ENCODE measurements around the gene EVC2.
"Not testable (repeated sequence)": the region's sequence is repeated elsewhere in the genome, so short reads cannot be mapped to it uniquely, and the experiment has no call there.

EVC2 gene

GRCh38 chr4:5615496-5616075 lies 92.8 kb downstream of the EVC2 start:
- H3K79me2 ChIP-seq (ENCODE audit: insufficient read depth, low read length), result no peaks in the 10 kb centered on the region
- no peak overlapping the region for H2AFZ ChIP-seq (ENCODE audit: low read length)
- H3K36me3 ChIP-seq (ENCODE audit: insufficient read depth, low read length), result no peaks in the 10 kb centered on the region
- no peaks in the 10 kb centered on the region for H3F3A ChIP-seq (ENCODE audit: low read depth)
- no peaks in the 10 kb centered on the region for H3K27me3 ChIP-seq (ENCODE audit: insufficient read depth, low read length, poor library complexity, severe bottlenecking)
- no peak overlapping the region for H3K9ac ChIP-seq (ENCODE audit: low read depth, low read length, poor library complexity, severe bottlenecking)
- no peaks in the 10 kb centered on the region for H3K4me1 ChIP-seq (ENCODE audit: insufficient read depth, low read length, poor library complexity, severe bottlenecking)
- no peaks in the 10 kb centered on the region for H3K9me3 ChIP-seq (ENCODE audit: insufficient read depth, low read depth, low read length)
- H3K4me2 ChIP-seq (ENCODE audit: low read depth, low read length, poor library complexity, severe bottlenecking), result no peak overlapping the region
- no peaks in the 10 kb centered on the region for H3K9me2 ChIP-seq (replicated peaks; ENCODE audit: low read depth, low read length)
- no peak overlapping the region for H3K4me3 ChIP-seq (ENCODE audit: low read length, poor library complexity, severe bottlenecking)
- no peaks in the 10 kb centered on the region for H4K20me1 ChIP-seq (ENCODE audit: insufficient read depth, low read length, poor library complexity, severe bottlenecking)
- TF ChIP-seq CTCF (conservative IDR thresholded peaks at IDR 0.05; ENCODE audit: low read length) (no peak), EZH2phosphoT487 (IDR thresholded peaks at IDR 0.05; ENCODE audit: borderline replicate concordance) (no peak)

- Histone ChIP-seq H3K36me3 (ENCODE audit: insufficient read depth, low read length) (no peaks in the 10 kb centered on the region), H3K4me1 (ENCODE audit: insufficient read depth, low read length, poor library complexity, severe bottlenecking) (no peaks in the 10 kb centered on the region), H3F3A (ENCODE audit: low read depth) (no peaks in the 10 kb centered on the region), H3K79me2 (ENCODE audit: insufficient read depth, low read length) (no peaks in the 10 kb centered on the region), H3K9me2 (replicated peaks; ENCODE audit: low read depth, low read length) (no peaks in the 10 kb centered on the region), H3K27me3 (ENCODE audit: insufficient read depth, low read length, poor library complexity, severe bottlenecking) (no peaks in the 10 kb centered on the region), H3K9me3 (ENCODE audit: insufficient read depth, low read depth, low read length) (no peaks in the 10 kb centered on the region), H4K20me1 (ENCODE audit: insufficient read depth, low read length, poor library complexity, severe bottlenecking) (no peaks in the 10 kb centered on the region), H3K4me3 (ENCODE audit: low read length, poor library complexity, severe bottlenecking) (no peak overlapping the region), H2AFZ (ENCODE audit: low read length) (no peak overlapping the region), H3K9ac (ENCODE audit: low read depth, low read length, poor library complexity, severe bottlenecking) (no peak overlapping the region), H3K4me2 (ENCODE audit: low read depth, low read length, poor library complexity, severe bottlenecking) (no peak overlapping the region)
- TF ChIP-seq CTCF (conservative IDR thresholded peaks at IDR 0.05; ENCODE audit: low read length) (no peak), EZH2phosphoT487 (IDR thresholded peaks at IDR 0.05; ENCODE audit: borderline replicate concordance) (no peak)
These were observed 96.6 kb downstream of the EVC2 start for GRCh38 chr4:5611750-5612149.

GRCh38 chr4:5609306-5610007 lies 98.9 kb downstream of the EVC2 start:
- Histone ChIP-seq H3K4me2 (ENCODE audit: low read depth, low read length, poor library complexity, severe bottlenecking) (no peak overlapping the region), H3K9me3 (ENCODE audit: insufficient read depth, low read depth, low read length) (no peaks in the 10 kb centered on the region), H3K9me2 (replicated peaks; ENCODE audit: low read depth, low read length) (no peaks in the 10 kb centered on the region), H3K4me1 (ENCODE audit: insufficient read depth, low read length, poor library complexity, severe bottlenecking) (no peaks in the 10 kb centered on the region), H3K27me3 (ENCODE audit: insufficient read depth, low read length, poor library complexity, severe bottlenecking) (no peaks in the 10 kb centered on the region), H3K36me3 (ENCODE audit: insufficient read depth, low read length) (no peaks in the 10 kb centered on the region), H3K4me3 (ENCODE audit: low read length, poor library complexity, severe bottlenecking) (no peak overlapping the region), H3K79me2 (ENCODE audit: insufficient read depth, low read length) (no peaks in the 10 kb centered on the region), H3K9ac (ENCODE audit: low read depth, low read length, poor library complexity, severe bottlenecking) (no peak overlapping the region), H3F3A (ENCODE audit: low read depth) (no peaks in the 10 kb centered on the region), H2AFZ (ENCODE audit: low read length) (no peak overlapping the region), H4K20me1 (ENCODE audit: insufficient read depth, low read length, poor library complexity, severe bottlenecking) (no peaks in the 10 kb centered on the region)
- TF ChIP-seq EZH2phosphoT487 (IDR thresholded peaks at IDR 0.05; ENCODE audit: borderline replicate concordance) (no peak), CTCF (conservative IDR thresholded peaks at IDR 0.05; ENCODE audit: low read length) (no peak)

GRCh38 chr4:5593828-5594227 lies 114.5 kb downstream of the EVC2 start:
- not testable (repeated sequence) for H4K20me1 ChIP-seq (ENCODE audit: insufficient read depth, low read length, poor library complexity, severe bottlenecking); H3K4me2 ChIP-seq (ENCODE audit: low read depth, low read length, poor library complexity, severe bottlenecking); H3K79me2 ChIP-seq (ENCODE audit: insufficient read depth, low read length); H3F3A ChIP-seq (ENCODE audit: low read depth); H3K9ac ChIP-seq (ENCODE audit: low read depth, low read length, poor library complexity, severe bottlenecking); H3K9me2 ChIP-seq (replicated peaks; ENCODE audit: low read depth, low read length); H2AFZ ChIP-seq (ENCODE audit: low read length); H3K36me3 ChIP-seq (ENCODE audit: insufficient read depth, low read length); H3K4me1 ChIP-seq (ENCODE audit: insufficient read depth, low read length, poor library complexity, severe bottlenecking); H3K9me3 ChIP-seq (ENCODE audit: insufficient read depth, low read depth, low read length); H3K27me3 ChIP-seq (ENCODE audit: insufficient read depth, low read length, poor library complexity, severe bottlenecking); H3K4me3 ChIP-seq (ENCODE audit: low read length, poor library complexity, severe bottlenecking)
